Naive B cell (primary cell): ENCODE measurements around the gene EFCC1. TPM values are rescaled to one million over a fixed set of nuclear protein-coding genes. Genes with fewer than 3 reads are reported as not detected.

Source experiments
- ATAC-seq, 2 donors: fragments of 150-1000 bp; cut with Tn5 transposase; 2 replicates each; pipeline ENCODE4 v1.10.0; 2021; ENCODE audit warnings: low read depth in 2 of 2, mild to moderate bottlenecking in 2 of 2, moderate library complexity in 2 of 2
- DNase-seq: peaks from one replicate; pipeline ENCODE4 v3.0.0; 2022
- H3K27ac Mint-ChIP-seq, 6 donors: one replicate each; pipeline ENCODE4 v1.8.0; 2020 to 2022; ENCODE audit warnings: mild to moderate bottlenecking in 6 of 6, mixed read lengths in 6 of 6, moderate library complexity in 5 of 6, inconsistent platforms in 2 of 6
- H3K27me3 Mint-ChIP-seq, 3 donors: one replicate each; pipeline ENCODE4 v1.8.0; 2021 to 2022; ENCODE audit warnings: mixed read lengths in 3 of 3, mild to moderate bottlenecking in 1 of 3
- H3K36me3 Mint-ChIP-seq, 2 donors: one replicate each; pipeline ENCODE4 v1.8.0; 2020 to 2022; ENCODE audit warnings: mixed read lengths in 2 of 2, inconsistent platforms in 1 of 2, mild to moderate bottlenecking in 1 of 2
- H3K4me1 Mint-ChIP-seq, 3 donors: one replicate each; pipeline ENCODE4 v1.8.0; 2020 to 2022; ENCODE audit warnings: mixed read lengths in 3 of 3, inconsistent platforms in 1 of 3, mild to moderate bottlenecking in 1 of 3, moderate library complexity in 1 of 3
- H3K4me3 Mint-ChIP-seq, 8 donors: one replicate each; pipeline ENCODE4 v1.8.0; 2020 to 2022; ENCODE audit warnings: mild to moderate bottlenecking in 8 of 8, mixed read lengths in 8 of 8, moderate library complexity in 8 of 8, inconsistent platforms in 2 of 8
- H3K9me3 Mint-ChIP-seq, 7 donors: one replicate each; pipeline ENCODE4 v1.8.0; 2020 to 2022; ENCODE audit warnings: mixed read lengths in 7 of 7, mild to moderate bottlenecking in 5 of 7, inconsistent platforms in 2 of 7, moderate library complexity in 1 of 7
- polyA plus RNA-seq, 6 donors: library from polyadenylated mRNA; unstranded; fragments of 300-500 nt; fragmentation: Illumina TruSeq; gene quantifications; one replicate each; pipeline ENCODE4 v1.2.3, GENCODE V29; 2021; ENCODE audit warnings: low read depth in 6 of 6

Gene EFCC1
- polyA plus RNA-seq, 6 donors from 2014 or later, result not detected

DNA sequence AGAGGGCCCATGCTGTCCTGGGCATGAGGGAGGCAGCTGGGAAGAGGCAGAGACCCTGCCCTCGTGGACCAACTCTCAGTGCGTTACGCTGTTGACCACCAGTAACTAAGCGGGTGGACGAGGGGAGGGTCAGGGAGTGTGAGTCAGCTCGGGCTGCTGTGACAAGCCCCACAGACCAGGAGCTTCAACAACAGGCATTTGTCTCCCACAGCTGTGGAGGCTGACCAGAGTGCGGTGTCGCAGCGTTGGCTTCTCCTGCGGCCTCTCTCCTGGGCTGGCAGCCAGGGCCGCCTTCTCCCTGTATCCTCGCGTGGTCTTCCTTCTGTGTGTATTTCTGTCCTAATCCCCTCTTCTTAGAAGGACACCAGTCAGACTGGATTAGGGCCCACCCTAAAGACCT lies 13.0 kb downstream of the EFCC1 start:
- Mint-ChIP-seq H3K36me3 (no peaks in the 10 kb centered on the region), H3K27ac (peak overlapping the region in 2 of 6 donors; percentile 42 to 96), H3K9me3 (peaks cover 0 to 2% (median 0%) of the 10 kb centered on the region in 7 donors), H3K4me1 (peaks cover 32 to 46% (median 42%) of the 10 kb centered on the region in 3 donors), H3K4me3 (peak overlapping the region in 1 of 8 donors; percentile 47), H3K27me3 (peaks cover 0 to 4% (median 0%) of the 10 kb centered on the region in 3 donors)
- ATAC-seq, result no peak
- no peak for DNase-seq

DNA sequence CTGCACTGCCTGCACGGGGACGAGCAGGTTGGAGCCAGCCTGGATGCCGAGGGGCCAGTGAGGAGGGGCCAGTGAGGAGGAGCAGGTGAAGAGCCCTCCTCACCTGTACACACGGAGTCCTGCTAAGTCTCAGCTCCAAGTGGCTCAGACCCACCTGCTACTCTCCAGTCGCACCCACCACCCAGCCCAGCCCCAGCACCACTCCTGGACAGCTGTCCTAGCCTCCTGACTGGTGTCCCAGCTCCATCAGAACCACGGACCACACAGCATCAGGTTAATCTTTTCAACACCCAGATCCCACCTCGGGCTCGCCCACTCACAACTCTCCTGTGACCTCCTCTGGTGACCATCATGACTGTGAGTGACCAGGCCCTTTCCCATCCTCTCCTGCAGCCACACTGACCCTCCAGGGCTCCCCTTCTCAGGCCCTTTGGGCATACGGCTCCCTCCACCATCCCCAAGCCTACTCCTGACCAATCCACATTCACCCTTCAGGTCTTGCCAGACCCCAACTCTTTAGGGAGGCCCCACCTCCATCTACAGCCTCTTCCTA lies 13.8 kb downstream of the EFCC1 start:
- H3K4me1 Mint-ChIP-seq, result peaks cover 32 to 48% (median 42%) of the 10 kb centered on the region in 3 donors
- H3K4me3 Mint-ChIP-seq, result peak overlapping the region in 4 of 8 donors; percentile 15 to 85 (median 66)
- peaks cover 0 to 2% (median 0%) of the 10 kb centered on the region in 7 donors for H3K9me3 Mint-ChIP-seq
- H3K27ac Mint-ChIP-seq, result peak overlapping the region; percentile 61 to 100 (median 94)
- H3K27me3 Mint-ChIP-seq, result peaks cover 0 to 4% (median 0%) of the 10 kb centered on the region in 3 donors
- DNase-seq, result no peak
- no peak for ATAC-seq
- no peaks in the 10 kb centered on the region for H3K36me3 Mint-ChIP-seq

DNA sequence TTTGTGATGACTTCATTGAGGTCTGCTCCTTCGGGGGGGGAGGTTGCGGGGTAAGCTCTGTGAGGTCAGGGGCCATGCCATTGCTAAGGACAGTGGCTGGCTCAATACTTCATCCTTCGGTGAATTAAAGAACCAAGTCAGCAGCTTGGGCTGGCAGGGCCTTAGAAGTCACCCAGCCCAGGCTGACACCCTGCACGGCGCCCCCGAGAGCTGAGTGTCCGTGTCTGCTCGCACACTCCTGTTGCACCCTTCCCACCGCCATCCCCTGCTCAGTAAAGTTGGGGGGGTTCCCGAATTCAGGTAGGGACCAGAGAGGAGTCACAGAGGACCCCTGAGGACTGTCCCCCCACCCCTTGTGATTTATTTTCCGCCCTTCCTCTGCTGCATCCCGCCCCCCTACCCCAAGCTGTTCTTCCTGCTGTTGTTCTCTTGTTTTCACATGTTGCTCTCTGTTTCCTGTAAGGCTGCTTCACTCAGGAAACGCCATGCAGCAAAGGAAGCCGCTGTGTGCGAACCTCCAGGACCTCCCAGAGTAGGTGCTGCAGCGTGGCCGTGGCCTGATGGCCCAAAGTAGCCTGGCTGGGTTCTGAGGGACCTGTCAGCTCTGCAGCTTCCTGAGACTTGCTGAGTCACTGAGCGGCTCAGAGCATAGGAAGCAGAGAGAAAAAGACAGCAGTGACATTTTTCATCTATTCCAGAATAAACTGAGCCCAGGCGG lies 14.4 kb downstream of the EFCC1 start:
- DNase-seq, result no peak
- H3K27me3 Mint-ChIP-seq, result no peaks in the 10 kb centered on the region
- peaks cover 32 to 48% (median 42%) of the 10 kb centered on the region in 3 donors for H3K4me1 Mint-ChIP-seq
- ATAC-seq, result no peak
- no peaks in the 10 kb centered on the region for H3K36me3 Mint-ChIP-seq
- H3K9me3 Mint-ChIP-seq, result peaks cover 0 to 2% (median 0%) of the 10 kb centered on the region in 7 donors
- H3K27ac Mint-ChIP-seq, result peak overlapping the region; percentile 32 to 100 (median 99)
- H3K4me3 Mint-ChIP-seq, result peak overlapping the region; percentile 23 to 88 (median 82)

DNA sequence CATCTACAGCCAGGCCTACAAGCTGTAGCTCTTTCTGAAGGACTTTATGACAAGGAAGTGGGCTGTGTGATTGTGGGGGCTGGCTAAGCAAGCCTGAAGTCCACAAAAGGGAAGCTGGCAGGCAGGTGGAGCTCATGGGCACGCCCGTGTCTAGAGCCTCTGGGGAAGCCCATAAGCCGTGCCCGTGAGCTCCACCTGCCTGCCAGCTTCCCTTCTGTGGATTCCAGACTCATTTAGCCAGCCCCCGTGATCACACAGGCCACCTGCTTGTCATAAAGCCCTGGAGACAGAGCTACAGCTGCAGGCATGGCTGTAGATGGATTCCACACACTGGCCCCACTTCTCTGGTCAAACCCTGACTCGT lies 15.2 kb downstream of the EFCC1 start:
- Mint-ChIP-seq H3K9me3 (peaks cover 0 to 2% (median 0%) of the 10 kb centered on the region in 7 donors), H3K4me3 (peak overlapping the region; percentile 23 to 88 (median 82)), H3K4me1 (peaks cover 32 to 48% (median 42%) of the 10 kb centered on the region in 3 donors), H3K27ac (peak overlapping the region; percentile 96 to 100 (median 99)), H3K36me3 (no peaks in the 10 kb centered on the region), H3K27me3 (no peaks in the 10 kb centered on the region)
- ATAC-seq (peak; percentile 79 to 86), DNase-seq (peak; percentile 86)

DNA sequence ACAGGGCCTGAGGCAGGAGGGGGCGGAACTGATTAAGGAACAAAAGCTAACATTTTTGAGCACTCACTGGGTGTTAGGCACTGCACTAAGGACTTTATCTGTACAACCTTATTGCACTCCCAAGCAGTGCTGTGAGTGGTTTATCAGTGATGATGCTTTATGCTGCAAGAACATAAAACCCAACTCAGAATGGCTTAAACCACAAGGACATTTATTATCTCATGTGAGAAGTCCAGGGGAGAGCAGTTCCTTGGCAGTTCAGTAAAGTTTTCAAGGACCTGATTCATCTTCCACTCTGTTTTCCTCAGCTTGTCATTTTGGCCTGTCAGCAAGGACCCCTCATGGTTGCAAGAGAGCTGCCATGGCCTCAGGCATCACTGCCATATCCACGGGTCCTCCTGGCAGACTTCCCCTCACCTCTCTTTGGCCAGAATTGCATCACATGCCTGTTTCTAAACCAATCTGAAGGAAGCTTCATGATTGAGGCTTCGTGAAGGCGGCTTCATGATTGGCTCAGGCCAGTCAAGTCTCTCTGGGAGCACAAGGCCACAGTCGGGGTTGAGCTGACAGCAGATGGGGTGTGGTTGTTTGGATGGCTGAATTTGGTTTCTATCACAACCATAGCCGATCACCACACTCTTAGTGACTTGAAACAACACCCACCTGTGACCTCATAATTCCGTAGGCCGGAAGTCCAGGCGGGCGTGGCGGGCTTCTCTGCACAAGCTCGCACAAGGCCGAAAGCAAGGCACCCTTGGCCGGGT lies 15.8 kb downstream of the EFCC1 start:
- Mint-ChIP-seq H3K36me3 (no peaks in the 10 kb centered on the region), H3K27ac (peak overlapping the region; percentile 96 to 100 (median 99)), H3K27me3 (no peaks in the 10 kb centered on the region), H3K4me1 (peaks cover 32 to 48% (median 42%) of the 10 kb centered on the region in 3 donors), H3K9me3 (peaks cover 0 to 2% (median 0%) of the 10 kb centered on the region in 7 donors), H3K4me3 (peak overlapping the region; percentile 70 to 88 (median 82))
- peak; percentile 64 to 72 for ATAC-seq
- peak; percentile 75 for DNase-seq

DNA sequence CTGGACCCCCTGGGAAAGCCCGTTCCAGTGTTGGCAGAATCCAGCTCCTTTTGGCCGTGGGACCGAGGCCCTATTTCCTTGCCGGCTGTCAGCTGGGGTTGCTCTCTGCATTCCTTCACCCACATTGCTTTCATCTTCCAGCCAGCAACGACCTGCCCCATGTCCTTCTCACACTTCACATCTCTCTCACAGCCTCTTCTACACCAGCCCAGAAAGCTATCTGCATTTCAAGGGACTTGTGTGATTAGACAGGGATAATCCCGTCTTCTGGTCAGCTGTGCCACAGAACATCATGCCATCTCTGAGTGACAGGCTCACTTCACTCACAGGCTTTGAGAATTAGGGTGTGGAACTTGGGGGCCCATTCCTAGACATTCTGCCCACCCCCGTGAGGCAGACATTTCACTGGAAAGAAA lies 16.4 kb downstream of the EFCC1 start:
- Mint-ChIP-seq H3K4me3 (peak overlapping the region; percentile 2 to 88 (median 82)), H3K27me3 (no peaks in the 10 kb centered on the region), H3K4me1 (peaks cover 32 to 48% (median 42%) of the 10 kb centered on the region in 3 donors), H3K9me3 (peaks cover 0 to 2% (median 0%) of the 10 kb centered on the region in 7 donors), H3K27ac (peak overlapping the region; percentile 96 to 100 (median 99)), H3K36me3 (no peaks in the 10 kb centered on the region)
- peak in 1 of 2 donors; percentile 1 for ATAC-seq
- DNase-seq, result no peak

DNA sequence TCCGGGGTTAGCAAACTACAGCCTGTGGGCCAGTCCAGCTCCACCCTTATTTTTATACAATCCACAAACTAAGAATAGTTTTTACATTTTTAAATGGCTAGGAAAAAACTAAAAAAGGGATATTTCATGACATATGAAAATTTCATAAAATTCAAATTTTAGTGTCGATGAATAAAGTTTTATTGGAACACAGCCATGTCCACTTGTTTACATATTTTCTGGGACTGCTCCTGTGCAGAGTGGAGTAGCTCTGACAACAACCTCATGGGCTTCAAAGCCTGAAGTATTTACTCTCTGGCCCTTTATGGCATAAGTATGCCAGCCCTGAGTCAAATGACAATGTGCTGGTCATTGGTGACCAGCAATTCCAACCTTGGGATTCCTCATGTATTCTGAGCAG lies 17.2 kb downstream of the EFCC1 start:
- H3K4me3 Mint-ChIP-seq, result no peak overlapping the region

DNA sequence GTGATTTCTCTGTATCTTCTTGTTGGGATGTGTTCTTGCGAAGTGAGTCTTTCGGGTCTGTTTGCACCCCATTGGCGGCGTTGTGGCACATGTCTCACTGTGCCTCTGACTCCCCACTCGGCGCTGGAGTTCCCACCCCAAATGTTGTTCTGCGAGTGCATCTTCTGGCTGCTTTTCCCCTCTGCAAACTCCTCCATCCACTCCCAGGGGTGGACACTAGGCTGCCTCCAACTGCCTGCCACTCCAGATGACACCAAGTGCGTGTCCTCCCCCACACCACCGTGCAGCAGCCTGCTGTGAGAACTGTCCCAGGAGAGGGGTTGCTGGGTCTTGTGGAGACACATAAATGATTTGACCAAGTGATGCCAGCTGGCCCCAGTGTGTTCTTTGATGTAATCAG lies 17.6 kb downstream of the EFCC1 start:
- Mint-ChIP-seq H3K36me3 (no peaks in the 10 kb centered on the region), H3K4me1 (peaks cover 32 to 48% (median 42%) of the 10 kb centered on the region in 3 donors), H3K9me3 (peaks cover 0 to 5% (median 0%) of the 10 kb centered on the region in 7 donors), H3K27me3 (no peaks in the 10 kb centered on the region), H3K4me3 (peak overlapping the region in 2 of 8 donors; percentile 0 to 70), H3K27ac (peak overlapping the region; percentile 83 to 100 (median 93))
- DNase-seq, result no peak
- no peak for ATAC-seq

More for the DNA sequence above, 17.2 kb downstream of the EFCC1 start:
- ATAC-seq (no peak), DNase-seq (no peak)
- Mint-ChIP-seq H3K9me3 (peaks cover 0 to 5% (median 0%) of the 10 kb centered on the region in 7 donors), H3K36me3 (no peaks in the 10 kb centered on the region), H3K4me1 (peaks cover 32 to 48% (median 42%) of the 10 kb centered on the region in 3 donors), H3K27me3 (no peaks in the 10 kb centered on the region), H3K27ac (peak overlapping the region; percentile 90 to 100 (median 98))

DNA sequence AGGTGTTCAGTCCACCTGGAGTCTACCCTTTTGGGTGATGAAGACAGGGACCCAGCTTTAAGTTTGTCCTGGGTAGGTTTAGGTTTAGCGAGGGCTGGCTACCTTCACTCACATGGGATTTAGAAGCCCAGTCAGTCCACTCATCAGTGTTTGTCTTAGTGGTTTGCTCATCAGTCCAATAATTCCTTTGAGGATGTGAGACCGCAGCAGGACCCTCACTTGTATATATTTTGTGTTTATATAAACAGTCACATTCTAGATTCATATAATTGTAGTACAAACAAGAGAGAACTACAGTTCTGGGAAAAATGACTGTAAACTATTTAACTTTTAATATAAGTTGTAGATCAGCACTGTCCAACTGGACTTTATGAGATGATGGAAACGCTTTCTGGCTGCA lies 18.2 kb downstream of the EFCC1 start:
- H3K9me3 Mint-ChIP-seq, result peaks cover 0 to 5% (median 0%) of the 10 kb centered on the region in 7 donors
- peaks cover 32 to 48% (median 42%) of the 10 kb centered on the region in 3 donors for H3K4me1 Mint-ChIP-seq
- H3K27me3 Mint-ChIP-seq, result no peaks in the 10 kb centered on the region
- ATAC-seq, result no peak
- H3K27ac Mint-ChIP-seq, result peak overlapping the region in 5 of 6 donors; percentile 6 to 98 (median 90)
- DNase-seq, result no peak
- H3K4me3 Mint-ChIP-seq, result no peak overlapping the region
- H3K36me3 Mint-ChIP-seq, result no peaks in the 10 kb centered on the region

DNA sequence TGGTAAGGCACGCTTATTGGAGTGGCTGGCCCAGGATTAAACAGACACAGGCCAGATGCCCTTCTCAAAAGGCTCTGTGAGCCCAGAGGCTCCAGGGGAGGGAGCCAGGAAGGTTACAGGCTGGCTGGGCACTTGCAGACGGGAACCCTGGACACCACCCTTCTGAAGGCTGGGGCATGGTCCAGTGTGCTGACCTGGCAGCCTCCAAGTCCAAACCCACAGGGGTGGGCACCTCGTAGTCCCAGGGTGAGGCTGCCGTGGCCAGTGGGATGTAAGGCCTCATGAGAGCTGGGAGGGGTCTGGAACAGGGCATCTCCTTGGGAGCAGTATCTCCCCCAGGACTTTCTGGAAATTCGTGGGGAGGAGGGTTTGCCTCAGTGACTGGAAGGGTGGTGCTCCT lies 19.6 kb downstream of the EFCC1 start:
- Mint-ChIP-seq H3K9me3 (peaks cover 0 to 5% (median 0%) of the 10 kb centered on the region in 7 donors), H3K36me3 (no peaks in the 10 kb centered on the region), H3K27ac (peak overlapping the region in 1 of 6 donors; percentile 59), H3K4me1 (peaks cover 23 to 38% (median 37%) of the 10 kb centered on the region in 3 donors), H3K27me3 (no peaks in the 10 kb centered on the region), H3K4me3 (no peak overlapping the region)
- ATAC-seq, result no peak
- no peak for DNase-seq

DNA sequence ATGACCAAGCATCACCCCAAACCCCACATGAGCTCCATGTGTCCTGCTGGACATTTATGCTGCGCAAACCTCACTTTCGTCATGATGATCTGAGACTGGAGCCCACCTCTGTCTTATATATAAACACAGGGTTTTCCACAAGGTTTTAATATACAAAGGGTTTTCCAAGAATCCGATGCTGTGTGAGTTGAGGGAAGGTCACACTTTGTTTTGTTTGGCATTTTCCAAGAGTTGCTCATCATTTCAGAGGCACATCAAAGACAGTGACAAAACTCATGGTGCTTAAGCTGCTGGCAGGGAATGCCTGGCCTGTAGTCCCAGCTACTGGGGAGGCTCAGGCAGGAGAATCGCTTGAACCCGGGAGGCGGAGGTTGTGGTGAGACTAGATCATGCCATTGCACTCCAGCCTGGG lies 20.0 kb downstream of the EFCC1 start:
- peaks cover 0 to 5% (median 0%) of the 10 kb centered on the region in 7 donors for H3K9me3 Mint-ChIP-seq
- H3K4me1 Mint-ChIP-seq, result peaks cover 18 to 38% (median 37%) of the 10 kb centered on the region in 3 donors
- H3K4me3 Mint-ChIP-seq, result no peak overlapping the region
- ATAC-seq, result no peak
- no peaks in the 10 kb centered on the region for H3K27me3 Mint-ChIP-seq
- no peak for DNase-seq
- H3K36me3 Mint-ChIP-seq, result no peaks in the 10 kb centered on the region
- peak overlapping the region in 4 of 6 donors; percentile 12 to 94 (median 74) for H3K27ac Mint-ChIP-seq

DNA sequence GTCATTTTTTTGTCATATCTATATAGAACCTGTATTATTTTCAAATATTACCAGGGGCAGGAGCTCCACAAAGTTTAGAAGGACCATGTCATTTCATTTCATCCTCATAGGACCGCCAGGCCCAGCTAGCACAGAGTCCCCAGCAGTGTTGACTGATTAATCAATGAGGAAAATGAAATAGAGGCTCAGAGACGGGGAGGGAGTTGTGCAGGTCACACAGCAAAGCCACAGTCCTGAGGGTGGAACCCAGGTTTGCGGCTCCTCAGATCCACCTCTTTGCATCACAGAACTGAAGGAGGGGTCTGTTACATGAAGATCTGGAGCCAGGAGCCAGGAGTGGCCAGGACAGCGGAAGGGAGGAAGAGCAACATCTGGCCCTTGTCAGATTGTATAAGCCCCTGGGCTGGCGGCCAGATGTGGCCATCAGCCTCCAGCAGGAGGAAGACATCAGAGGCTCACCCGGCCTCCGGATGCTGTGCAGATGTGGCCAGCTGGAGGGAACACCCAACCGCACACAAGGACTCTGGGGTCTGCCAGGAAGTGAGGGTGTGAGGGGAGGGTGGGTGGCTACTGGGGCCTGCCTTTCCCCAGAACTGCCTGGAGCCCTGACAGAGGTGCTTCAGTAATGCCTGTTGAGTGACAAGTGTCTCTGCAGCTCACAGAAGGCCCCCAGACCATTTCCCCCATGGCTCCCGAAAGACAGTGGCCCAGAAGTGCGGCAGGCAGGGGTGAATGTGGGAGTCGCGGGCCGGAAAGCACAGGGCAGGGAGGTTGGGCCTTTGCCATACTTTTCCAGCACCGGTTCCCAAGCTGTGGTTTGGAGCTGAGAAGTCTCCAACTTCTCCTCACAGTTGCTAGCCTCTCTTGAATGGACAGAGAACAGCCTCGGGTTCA lies 21.3 kb downstream of the EFCC1 start:
- Mint-ChIP-seq H3K36me3 (no peaks in the 10 kb centered on the region), H3K4me3 (no peak overlapping the region), H3K27ac (peak overlapping the region in 4 of 6 donors; percentile 71 to 94 (median 83)), H3K27me3 (no peaks in the 10 kb centered on the region), H3K4me1 (peaks cover 12 to 34% (median 33%) of the 10 kb centered on the region in 3 donors), H3K9me3 (peaks cover 0 to 2% (median 0%) of the 10 kb centered on the region in 7 donors)
- ATAC-seq (no peak), DNase-seq (no peak)
